NCI-H2081 treated with DMSO at 0.1 percent for 48 hours (cell line): ENCODE measurements around the gene C6orf58.
"Not testable (repeated sequence)": the region's sequence is repeated elsewhere in the genome, so short reads cannot be mapped to it uniquely, and the experiment has no call there.

Experiments
- DNase-seq: peaks from one replicate; lab custom pipeline; 2025; lab: John Stamatoyannopoulos, UW

C6orf58 gene

DNA sequence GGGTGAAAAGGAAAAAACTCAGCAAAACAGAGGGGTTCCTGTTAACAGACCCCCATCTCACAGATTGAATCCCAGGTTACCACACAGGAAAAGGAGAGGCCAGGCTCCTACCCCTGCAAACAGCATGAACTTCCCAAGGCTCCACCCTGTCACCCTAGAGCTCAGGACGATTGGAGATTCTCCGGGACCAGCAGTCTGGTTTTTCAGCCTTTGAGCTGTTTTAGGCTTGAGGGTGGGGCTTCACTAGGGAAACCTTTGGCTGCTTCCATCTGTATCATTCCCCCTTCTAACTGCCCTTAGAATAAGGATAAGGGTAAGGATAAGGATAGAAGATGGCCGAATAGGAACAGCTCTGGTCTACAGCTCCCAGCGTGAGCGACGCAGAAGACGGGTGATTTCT lies 16.0 kb downstream of the C6orf58 start:
- no peak for DNase-seq

DNA sequence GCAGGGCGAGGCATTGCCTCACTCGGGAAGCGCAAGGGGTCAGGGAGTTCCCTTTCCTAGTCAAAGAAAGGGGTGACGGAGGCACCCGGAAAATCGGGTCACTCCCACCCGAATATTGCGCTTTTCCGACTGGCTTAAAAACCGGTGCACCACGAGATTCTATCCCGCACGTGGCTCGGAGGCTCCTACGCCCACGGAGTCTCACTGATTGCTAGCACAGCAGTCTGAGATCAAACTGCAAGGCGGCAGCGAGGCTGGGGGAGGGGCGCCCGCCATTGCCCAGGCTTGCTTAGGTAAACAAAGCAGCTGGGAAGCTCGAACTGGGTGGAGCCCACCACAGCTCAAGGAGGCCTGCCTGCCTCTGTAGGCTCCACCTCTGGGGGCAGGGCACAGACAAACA lies 16.5 kb downstream of the C6orf58 start:
- DNase-seq: not testable (repeated sequence)

DNA sequence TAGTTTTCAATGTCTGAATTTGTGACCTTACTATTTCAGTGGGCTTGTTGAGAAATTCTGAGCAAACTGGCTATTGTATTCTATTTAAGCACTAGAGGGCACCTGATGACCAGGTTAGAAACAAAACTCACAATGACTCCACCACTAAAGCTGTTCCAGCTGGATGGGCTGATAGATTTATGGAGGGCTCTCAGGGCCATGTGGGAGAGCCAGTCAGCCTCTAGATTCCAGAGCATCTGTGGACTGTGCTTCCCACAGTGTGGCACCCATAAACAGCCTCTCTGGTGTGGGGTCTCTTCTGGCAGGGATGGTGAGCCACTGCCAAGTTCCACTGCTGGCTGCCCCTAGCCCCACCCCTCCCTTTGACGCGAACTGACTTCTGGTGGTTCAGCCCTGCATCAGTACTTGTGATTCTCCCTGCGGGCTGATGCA lies 29.2 kb downstream of the C6orf58 start:
- no peak for DNase-seq

DNA sequence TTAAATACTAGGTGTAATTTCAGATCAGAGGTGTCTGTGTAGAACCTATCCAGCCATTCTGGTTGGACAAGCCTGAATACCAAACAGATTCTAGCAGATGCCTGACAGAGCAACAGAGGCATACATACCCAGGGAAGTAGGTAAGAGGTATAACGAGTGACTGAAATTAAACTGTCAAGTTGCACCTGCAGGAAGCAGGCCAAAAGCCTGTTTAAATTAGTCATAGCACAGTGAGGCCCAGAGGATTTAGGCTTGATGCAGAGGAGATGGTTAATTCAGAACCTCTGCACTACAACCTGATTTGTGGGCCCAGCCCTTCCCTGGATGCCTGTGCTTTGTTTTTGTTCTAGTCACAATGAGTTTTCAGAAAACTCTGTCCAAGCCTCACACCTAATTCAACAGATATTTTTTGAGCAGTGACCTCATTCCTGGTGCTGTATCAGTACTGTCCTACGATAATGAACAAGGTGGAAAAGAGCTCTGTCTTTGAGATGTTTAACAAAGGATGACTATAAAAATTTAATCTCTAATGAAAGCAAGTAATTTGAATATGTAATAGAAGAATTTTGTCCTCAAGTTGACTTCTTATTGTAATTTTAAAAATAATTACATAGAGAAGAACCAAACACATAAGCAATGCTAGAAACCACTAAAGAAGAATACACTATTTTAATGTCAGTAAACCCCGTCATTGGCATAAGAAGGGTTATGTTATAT lies 31.7 kb downstream of the C6orf58 start:
- no peak for DNase-seq

GRCh38 chr6:127618729-127619128 lies 41.8 kb downstream of the C6orf58 start:
- no peak for DNase-seq

GRCh38 chr6:127630800-127631199 lies 53.8 kb downstream of the C6orf58 start:
- DNase-seq: no peak

DNA sequence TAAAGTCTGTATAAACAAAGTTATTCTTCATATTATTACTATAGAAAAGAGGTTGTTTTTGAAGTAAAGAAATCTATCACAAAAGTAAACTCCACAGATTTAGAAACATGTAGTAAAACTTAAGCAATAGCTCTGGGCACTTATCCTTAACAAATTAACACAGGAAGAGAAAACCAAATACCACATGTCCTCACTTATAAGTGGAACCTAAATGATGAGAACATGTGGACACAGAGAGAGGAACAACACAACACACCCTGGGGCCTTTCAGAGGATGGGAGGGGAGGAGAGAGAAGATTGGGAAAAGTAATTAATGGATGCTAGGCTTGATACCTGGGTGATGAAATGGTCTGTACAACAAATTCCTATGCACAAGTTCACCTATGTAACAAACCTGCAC lies 57.2 kb downstream of the C6orf58 start:
- no peak for DNase-seq

- no peak for DNase-seq
Measured at GRCh38 chr6:127635091-127635490, 58.1 kb downstream of the C6orf58 start.

GRCh38 chr6:127637830-127638409 lies 60.9 kb downstream of the C6orf58 start:
- DNase-seq: no peak
